ENCODE measurements around the gene CRYAA. TPM values are rescaled to one million over a fixed set of nuclear protein-coding genes. Genes with fewer than 3 reads are reported as not detected.

The CRYAA gene
- total RNA-seq, 1 experiment from 2014 or later = not detected

DNA sequence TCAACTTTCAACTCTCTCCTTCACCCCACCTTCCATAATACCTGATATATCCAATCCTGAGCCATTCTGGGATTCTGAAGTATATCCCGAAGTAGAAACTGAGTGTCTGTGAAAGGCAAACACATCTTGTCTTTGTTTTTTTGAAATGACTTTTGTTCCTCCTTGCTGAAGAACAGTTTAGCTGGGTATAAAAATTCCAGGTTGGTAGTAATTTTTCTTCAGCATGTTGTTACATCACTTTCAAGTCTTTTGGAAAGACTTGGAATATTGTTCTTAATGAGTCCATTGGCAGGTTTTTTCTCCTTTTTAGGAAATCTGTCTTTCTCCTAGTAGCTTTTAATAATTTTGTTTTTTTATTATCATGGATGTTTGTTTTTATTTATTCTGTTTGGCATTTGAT, 32.7 kb downstream of the CRYAA start (continued):
- no peak for TF ChIP-seq AR (CRISPR knock-in tag; IDR thresholded peaks at IDR 0.05)
- no peak for TF ChIP-seq ATF2 (CRISPR knock-in tag; IDR thresholded peaks at IDR 0.05; ENCODE audit: borderline replicate concordance, low read depth)
- no peak for TF ChIP-seq PRRX2 (CRISPR knock-in tag; IDR thresholded peaks at IDR 0.05)
- TF ChIP-seq, protein P1, sequence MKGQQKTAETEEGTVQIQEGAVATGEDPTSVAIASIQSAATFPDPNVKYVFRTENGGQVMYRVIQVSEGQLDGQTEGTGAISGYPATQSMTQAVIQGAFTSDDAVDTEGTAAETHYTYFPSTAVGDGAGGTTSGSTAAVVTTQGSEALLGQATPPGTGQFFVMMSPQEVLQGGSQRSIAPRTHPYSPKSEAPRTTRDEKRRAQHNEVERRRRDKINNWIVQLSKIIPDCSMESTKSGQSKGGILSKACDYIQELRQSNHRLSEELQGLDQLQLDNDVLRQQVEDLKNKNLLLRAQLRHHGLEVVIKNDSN (CRISPR knock-in tag; IDR thresholded peaks at IDR 0.05) = no peak
- TF ChIP-seq RELA (CRISPR knock-in tag; IDR thresholded peaks at IDR 0.05; ENCODE audit: borderline replicate concordance) = no peak
- TF ChIP-seq E2F5 (CRISPR knock-in tag; IDR thresholded peaks at IDR 0.05) = no peak
- no peak for TF ChIP-seq HMGA2 (CRISPR knock-in tag; IDR thresholded peaks at IDR 0.05)

DNA sequence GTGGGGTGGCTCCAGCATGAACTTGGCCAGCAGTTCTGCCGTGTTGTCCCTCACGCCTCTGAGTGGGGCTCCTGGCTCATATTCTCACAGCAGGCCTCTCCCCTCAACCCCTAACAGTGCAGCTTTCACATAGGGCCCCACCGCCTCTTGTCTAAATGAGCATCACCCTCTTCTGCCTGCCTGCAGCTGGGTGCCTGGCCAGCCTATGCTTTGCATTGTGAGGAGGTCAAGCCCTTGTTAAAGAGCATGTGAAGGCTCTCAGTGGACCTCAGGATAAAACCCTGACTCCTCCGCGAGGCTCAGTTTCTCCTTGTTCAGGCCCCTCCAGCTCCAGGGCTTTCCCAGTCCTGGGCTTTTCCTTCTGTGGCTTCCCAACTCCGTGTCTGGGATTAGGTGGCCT, 34.8 kb downstream of the CRYAA start:
- ATAC-seq = no peak
- CTCF ChIA-PET = no interaction called here
- H3K27ac Mint-ChIP-seq = no peak overlapping the region

More for the DNA sequence above, 34.8 kb downstream of the CRYAA start:
- Mint-ChIP-seq H3K4me3 (no peak overlapping the region), H3K27me3 (ENCODE audit: low read depth) (peaks cover 4% of the 10 kb centered on the region; the same call in 1 of the 2 replicates), H3K9me3 (peaks cover 33% of the 10 kb centered on the region), H3K36me3 (peaks cover 11% of the 10 kb centered on the region), H3K4me1 (peaks cover 3% of the 10 kb centered on the region; the same call in 1 of the 2 replicates)
- peak; percentile 5 for DNase-seq (ENCODE audit: low spot score)
- TF ChIP-seq, protein P2, sequence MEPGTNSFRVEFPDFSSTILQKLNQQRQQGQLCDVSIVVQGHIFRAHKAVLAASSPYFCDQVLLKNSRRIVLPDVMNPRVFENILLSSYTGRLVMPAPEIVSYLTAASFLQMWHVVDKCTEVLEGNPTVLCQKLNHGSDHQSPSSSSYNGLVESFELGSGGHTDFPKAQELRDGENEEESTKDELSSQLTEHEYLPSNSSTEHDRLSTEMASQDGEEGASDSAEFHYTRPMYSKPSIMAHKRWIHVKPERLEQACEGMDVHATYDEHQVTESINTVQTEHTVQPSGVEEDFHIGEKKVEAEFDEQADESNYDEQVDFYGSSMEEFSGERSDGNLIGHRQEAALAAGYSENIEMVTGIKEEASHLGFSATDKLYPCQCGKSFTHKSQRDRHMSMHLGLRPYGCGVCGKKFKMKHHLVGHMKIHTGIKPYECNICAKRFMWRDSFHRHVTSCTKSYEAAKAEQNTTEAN (CRISPR knock-in tag; IDR thresholded peaks at IDR 0.05) = no peak
- TF ChIP-seq JUN (CRISPR knock-in tag; IDR thresholded peaks at IDR 0.05) (no peak), ZNF532 (CRISPR knock-in tag; IDR thresholded peaks at IDR 0.05; ENCODE audit: borderline replicate concordance) (no peak), HMGA2 (CRISPR knock-in tag; IDR thresholded peaks at IDR 0.05) (no peak), NFATC4 (CRISPR knock-in tag; IDR thresholded peaks at IDR 0.05) (no peak), FOXP1 (CRISPR knock-in tag; IDR thresholded peaks at IDR 0.05; ENCODE audit: borderline replicate concordance) (no peak), SMAD4 (CRISPR knock-in tag; IDR thresholded peaks at IDR 0.05) (no peak)
- POLR2A ChIA-PET = no interaction called here

Measured in WTC11 (cell line).